GM12878 (cell line): ENCODE results near the gene SERTAD1. TPM values are rescaled to one million over a fixed set of nuclear protein-coding genes. Genes with fewer than 3 reads are reported as not detected.

Experiments
- ATAC-seq: fragments of 200-7000 bp; cut with Tn5 transposase; 3 replicates; pipeline ENCODE4 v1.9.1; 2020; ENCODE audit warnings: mild to moderate bottlenecking, moderate library complexity
- Bru-seq: library from RNA; stranded (reverse); fragments of 400-500 nt; gene quantifications from one replicate; lab custom pipeline; 2021; lab: Mats Ljungman, UMichigan
- BruChase-seq, 2 experiments: library from RNA; stranded (reverse); fragments of 400-500 nt; gene quantifications; one replicate each; lab custom pipeline; 2021; lab: Mats Ljungman, UMichigan
- BruUV-seq: library from RNA; stranded (reverse); fragments of 400-500 nt; replicated peaks from 2 replicates; lab custom pipeline; 2021; lab: Mats Ljungman, UMichigan
- CTCF ChIA-PET: fragments of 300-600 bp; sonication (Branson Sonifier 250); formaldehyde crosslinking; extraction: SDS; loops from one replicate; lab custom pipeline; 2021; ENCODE audit warnings: inconsistent platforms; lab: Yijun Ruan, JAX
- POLR2A ChIA-PET: fragments of 350-600 bp; formaldehyde crosslinking; extraction: SDS; loops from one replicate; lab custom pipeline; 2021; ENCODE audit warnings: inconsistent platforms; lab: Charles Lee
- RAD21 ChIA-PET: fragments of 300-600 bp; sonication (Branson Sonifier 250); formaldehyde crosslinking; loops from one replicate; lab custom pipeline; 2023; ENCODE audit warnings: antibody characterized with exemption; ENCODE audit not compliant: unreplicated experiment; lab: Charles Lee
- SMC1A ChIA-PET: fragments of 300-600 bp; sonication (Branson Sonifier 250); formaldehyde crosslinking; loops from one replicate; lab custom pipeline; 2023; ENCODE audit not compliant: unreplicated experiment, uncharacterized antibody; lab: Charles Lee
- DNase-seq: peaks from one replicate; pipeline ENCODE4 v3.0.0-alpha.2; 2011; ENCODE audit warnings: low read depth, low spot score
- FAIRE-seq: peaks from 3 replicates; lab custom pipeline; 2011; peaks lifted over from hg19 to GRCh38; lab: Jason Lieb, UNC
- H2AFZ ChIP-seq: 2 replicates; pipeline ENCODE4 v1.6.0; 2011; ENCODE audit warnings: low read depth, low read length, control low read depth; ENCODE audit not compliant: control insufficient read depth
- H3K27ac ChIP-seq: 2 replicates; pipeline ENCODE4 v1.5.1; 2011; ENCODE audit warnings: control low read depth; ENCODE audit not compliant: control insufficient read depth, insufficient read depth
- H3K27me3 ChIP-seq, 2 experiments: replicated peaks in 1 of 2; 2 replicates each; pipeline versions ENCODE4 v1.6.0 to v1.6.1; 2011; ENCODE audit warnings: low read length in 1 of 2; ENCODE audit not compliant: control insufficient read depth in 2 of 2, insufficient read depth in 2 of 2
- H3K36me3 ChIP-seq, 2 experiments: 2 replicates each; pipeline ENCODE4 v1.5.1; 2011; ENCODE audit warnings: low read length in 1 of 2; ENCODE audit not compliant: control insufficient read depth in 2 of 2, insufficient read depth in 2 of 2
- H3K4me1 ChIP-seq: 2 replicates; pipeline ENCODE4 v1.6.1; 2011; ENCODE audit warnings: mild to moderate bottlenecking, low read length, moderate library complexity, mixed read lengths; ENCODE audit not compliant: control insufficient read depth, insufficient read depth
- H3K4me2 ChIP-seq: 2 replicates; pipeline ENCODE4 v1.6.0; 2011; ENCODE audit warnings: control low read depth; ENCODE audit not compliant: control insufficient read depth, insufficient read depth
- H3K4me3 ChIP-seq: fragments of 200-600 bp; sonication (generic); 2 replicates; pipeline ENCODE4 v1.5.1; 2016
- H3K79me2 ChIP-seq: 2 replicates; pipeline ENCODE4 v1.6.0; 2011; ENCODE audit warnings: low read length; ENCODE audit not compliant: control insufficient read depth, insufficient read depth
- H3K9ac ChIP-seq: 2 replicates; pipeline ENCODE4 v1.8.0; 2011; ENCODE audit warnings: low read length, control low read depth, mixed read lengths; ENCODE audit not compliant: control insufficient read depth, insufficient read depth
- H3K9me3 ChIP-seq: replicated peaks from 3 replicates; pipeline ENCODE4 v1.5.1; 2011; ENCODE audit warnings: mild to moderate bottlenecking, low read length; ENCODE audit not compliant: control insufficient read depth, insufficient read depth
- H4K20me1 ChIP-seq: 2 replicates; pipeline ENCODE4 v1.6.0; 2011; ENCODE audit not compliant: control insufficient read depth, insufficient read depth
- ASH2L ChIP-seq: fragments of 300-600, 200-600 bp; sonication (generic); IDR thresholded peaks from 2 replicates; pipeline ENCODE4 v1.6.1; 2017; ENCODE audit warnings: low read depth, mild to moderate bottlenecking, borderline replicate concordance
- NRF1 ChIP-seq: conservative IDR thresholded peaks from 2 replicates; pipeline ENCODE4 v1.6.1; 2011; ENCODE audit warnings: mild to moderate bottlenecking, low read depth, low read length, improper control_type of control experiment
- PAX8 ChIP-seq: fragments of 450-650 bp; IDR thresholded peaks from 2 replicates; pipeline ENCODE4 v1.6.1; 2017; ENCODE audit warnings: mild to moderate bottlenecking, moderate library complexity
- SMARCA5 ChIP-seq: fragments of 450-650 bp; IDR thresholded peaks from 2 replicates; pipeline ENCODE4 v1.6.1; 2017; ENCODE audit warnings: mild to moderate bottlenecking
- WRNIP1 ChIP-seq: IDR thresholded peaks from 2 replicates; pipeline ENCODE4 v1.6.1; 2011; ENCODE audit warnings: low read depth, low read length, improper control_type of control experiment, borderline replicate concordance
- ZNF592 ChIP-seq: fragments of 450-650 bp; IDR thresholded peaks from 2 replicates; pipeline ENCODE4 v1.6.1; 2017; ENCODE audit warnings: mild to moderate bottlenecking, moderate library complexity
- WGBS: methylation state at CpG from one replicate; pipeline ENCODE4 v1.1.6; 2016; ENCODE audit warnings: low lambda C conversion rate; ENCODE audit not compliant: insufficient replicate concordance, insufficient coverage; ENCODE audit errors: missing lambda C conversion rate; 5-methylcytosine and 5-hydroxymethylcytosine counted together
- in situ Hi-C: fragments of 300-500 bp; cut with MboI; formaldehyde crosslinking; loops from 9 replicates; pipeline ENCODE4 v1.14.3; 2018; ENCODE audit warnings: mixed read lengths
- intact Hi-C: fragments of 100-400 bp; cut with micrococcal nuclease; formaldehyde crosslinking; loops from one replicate; pipeline ENCODE4 v1.14.2; 2022; ENCODE audit not compliant: unreplicated experiment
- long read RNA-seq, 2 experiments: library from polyadenylated mRNA; unstranded; transcript quantifications; one replicate each; pipeline ENCODE4 v2.0.0, GENCODE V29; 2019 to 2020
- polyA minus RNA-seq, 3 experiments: library from RNA; depleted of rRNA, polyadenylated mRNA; stranded (reverse); fragments of >200 nt; gene quantifications; 2 replicates each; pipeline ENCODE4 v1.2.3, GENCODE V29; 2011
- polyA plus RNA-seq, 11 experiments: library from polyadenylated mRNA; depleted of rRNA in 4 of 11; unstranded in 6 of 11; stranded (reverse) in 5 of 11; fragments of >200 nt; fragmentation: Nextera tagmentation in 4 of 11; fragmentation: Illumina TruSeq in 1 of 11; extraction: Ambion mirVana in 4 of 11; extraction: Trizol in 1 of 11; gene quantifications; 1 replicate in 1 of 11; 2 replicates in 10 of 11; pipeline versions ENCODE4 v1.2.1 to v1.2.3, GENCODE V29; 2011 to 2016; ENCODE audit warnings: inconsistent platforms in 2 of 11, missing spikeins in 2 of 11, low read depth in 1 of 11
- total RNA-seq, 4 experiments: library from RNA; depleted of rRNA in 3 of 4; stranded (reverse); fragments of >200 nt in 3 of 4; fragmentation: Illumina TruSeq in 1 of 4; extraction: Trizol in 1 of 4; gene quantifications; 2 replicates each; pipeline versions ENCODE4 v1.2.1 to v1.2.3, GENCODE V29; 2013 to 2021
- TF ChIP-seq, protein P1 (sequence below): fragments of 450-650 bp; IDR thresholded peaks from 2 replicates; pipeline ENCODE4 v1.6.1; 2018; ENCODE audit warnings: borderline replicate concordance, mild to moderate bottlenecking; ENCODE audit not compliant: partially characterized antibody

The SERTAD1 gene
- 3.5 and 3.7 TPM in 2 replicates for total RNA-seq (2013; cell fraction: nucleolus; rRNA removed)
- total RNA-seq (2014; rRNA removed): 12.2 and 12.9 TPM in 2 replicates
- 4.0 and 4.5 TPM in 2 replicates for total RNA-seq (2014; rRNA removed; fragmentation: Illumina TruSeq; extraction: Trizol)
- total RNA-seq (2021): 10.4 and 10.7 TPM in 2 replicates
- 4.4 TPM for polyA plus RNA-seq (2011; ENCODE audit: low read depth)
- polyA plus RNA-seq (2011; rRNA removed): 3.8 and 6.5 TPM in 2 replicates
- polyA plus RNA-seq (2011; cell fraction: cytosol; rRNA removed): 9.8 and 14.0 TPM in 2 replicates
- polyA plus RNA-seq (2011; cell fraction: nucleus; rRNA removed): 9.6 and 11.2 TPM in 2 replicates
- 8.4 and 12.0 TPM in 2 replicates for polyA plus RNA-seq (2012)
- 0.89 and 2.6 TPM in 2 replicates for polyA plus RNA-seq (2014; fragmentation: Illumina TruSeq; extraction: Trizol)
- 1 to 10 TPM in 1 of 2 experiments, under 1 TPM in 1; 0.23 to 1.6 TPM for polyA plus RNA-seq (2014; fragmentation: Nextera tagmentation; extraction: Ambion mirVana)
- polyA plus RNA-seq (2014; rRNA removed): 9.5 and 12.9 TPM in 2 replicates
- 10 to 100 TPM; 12.5 to 14.2 TPM for polyA plus RNA-seq (2016; fragmentation: Nextera tagmentation; extraction: Ambion mirVana)
- 1.9 and 4.7 TPM in 2 replicates for polyA minus RNA-seq (2011; rRNA and poly(A)+ RNA removed)
- 2.4 TPM in 2 replicates for polyA minus RNA-seq (2011; cell fraction: cytosol; rRNA and poly(A)+ RNA removed)
- 3.4 and 5.7 TPM in 2 replicates for polyA minus RNA-seq (2011; cell fraction: nucleus; rRNA and poly(A)+ RNA removed)
- Bru-seq, nascent RNA: percentile 83 among the genes with signal in this experiment
- percentile 58 among the genes with signal in this experiment for BruChase-seq, experiment 1, labeled RNA remaining after a 6-hour chase
- percentile 76 among the genes with signal in this experiment for BruChase-seq, experiment 2, labeled RNA remaining after a 2-hour chase
- long read RNA-seq, experiment 1, transcript SERTAD1-201 (2 exons, 2,114 nt): major isoform, 15 of 15 reads
- long read RNA-seq, experiment 1, partial matches to known transcripts: 0 of 15 reads
- long read RNA-seq, experiment 1, other reads (novel, unspliced or antisense): 0 of 15 reads
- long read RNA-seq, experiment 2, transcript SERTAD1-201 (2 exons, 2,114 nt): major isoform, 20 of 21 reads
- long read RNA-seq, experiment 2, partial matches to known transcripts: 0 of 21 reads
- long read RNA-seq, experiment 2, other reads (novel, unspliced or antisense): 1 of 21 reads

GRCh38 chr19:40425450-40426287 is at the start of gene SERTAD1:
Gene SERTAD1 (minus strand): TSS chr19:40425992. CDS start chr19:40423546, 2,446 bp downstream.
- no peaks in the 10 kb centered on the region for H4K20me1 ChIP-seq
- under 1% methylated on average over 50 of the region's 75 CpGs for WGBS
- H3K4me2 ChIP-seq: peak within 1 kb of the TSS; percentile 85
- H3K9ac ChIP-seq: peak within 1 kb of the TSS; percentile 74
- no peaks in the 10 kb centered on the region for H3K4me1 ChIP-seq
- POLR2A ChIA-PET: interaction anchor here (0.5 to 5.5 kb wide), 20 partner anchors 9 to 1562 kb away, joined by 3 to 55 read pairs (median 6); partner anchors contain the start of genes BLVRB, C19orf47, PLD3 and SERTAD3
- SMC1A ChIA-PET: interaction anchor here (0.7 to 2.2 kb wide), 8 partner anchors 9 to 96 kb away, joined by 3 to 22 read pairs (median 5); partner anchors contain the start of gene SERTAD3
- peaks cover 27% of the 10 kb centered on the region for H3K79me2 ChIP-seq
- H3K27me3 ChIP-seq: no peaks in the 10 kb centered on the region
- H3K36me3 ChIP-seq: peaks cover 0 to 6% of the 10 kb centered on the region in 2 experiments; a peak in 2 of 4 replicates
- in situ Hi-C loops (no loop called here), intact Hi-C loops (loop anchor here (1.0 kb wide), 1 partner anchor 19 kb away; the partner anchor contains the start of gene SERTAD3)
- CTCF ChIA-PET: interaction anchor here (0.6 to 7.1 kb wide), 16 partner anchors 8 to 1448 kb away, joined by 3 to 67 read pairs (median 4); partner anchors contain the start of genes BLVRB and SERTAD3
- peak within 1 kb of the TSS; percentile 84 for H3K27ac ChIP-seq
- peak within 1 kb of the TSS; percentile 93 for H2AFZ ChIP-seq
- TSS peak; percentile 85 for BruUV-seq
- no peaks in the 10 kb centered on the region for H3K9me3 ChIP-seq
- ATAC-seq: peak; percentile 90
- peak; percentile 99 for FAIRE-seq
- RAD21 ChIA-PET: interaction anchor here (0.5 to 2.3 kb wide), 16 partner anchors 9 to 178 kb away, joined by 3 to 25 read pairs (median 4); partner anchors contain the start of genes BLVRB, PLD3 and SERTAD3
- H3K4me3 ChIP-seq: peak within 1 kb of the TSS; percentile 97
- peak; percentile 96 for DNase-seq
- 0 out of 2 replicates have a peak, but pooled peaks have one; percentile 54 for TF ChIP-seq ASH2L
- TF ChIP-seq WRNIP1: no peak
- TF ChIP-seq PAX8: no peak
- peak; percentile 91 for TF ChIP-seq SMARCA5
- TF ChIP-seq, protein P1, sequence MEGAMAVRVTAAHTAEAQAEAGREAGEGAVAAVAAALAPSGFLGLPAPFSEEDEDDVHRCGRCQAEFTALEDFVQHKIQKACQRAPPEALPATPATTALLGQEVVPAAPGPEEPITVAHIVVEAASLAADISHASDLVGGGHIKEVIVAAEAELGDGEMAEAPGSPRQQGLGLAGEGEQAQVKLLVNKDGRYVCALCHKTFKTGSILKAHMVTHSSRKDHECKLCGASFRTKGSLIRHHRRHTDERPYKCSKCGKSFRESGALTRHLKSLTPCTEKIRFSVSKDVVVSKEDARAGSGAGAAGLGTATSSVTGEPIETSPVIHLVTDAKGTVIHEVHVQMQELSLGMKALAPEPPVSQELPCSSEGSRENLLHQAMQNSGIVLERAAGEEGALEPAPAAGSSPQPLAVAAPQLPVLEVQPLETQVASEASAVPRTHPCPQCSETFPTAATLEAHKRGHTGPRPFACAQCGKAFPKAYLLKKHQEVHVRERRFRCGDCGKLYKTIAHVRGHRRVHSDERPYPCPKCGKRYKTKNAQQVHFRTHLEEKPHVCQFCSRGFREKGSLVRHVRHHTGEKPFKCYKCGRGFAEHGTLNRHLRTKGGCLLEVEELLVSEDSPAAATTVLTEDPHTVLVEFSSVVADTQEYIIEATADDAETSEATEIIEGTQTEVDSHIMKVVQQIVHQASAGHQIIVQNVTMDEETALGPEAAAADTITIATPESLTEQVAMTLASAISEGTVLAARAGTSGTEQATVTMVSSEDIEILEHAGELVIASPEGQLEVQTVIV: peak; percentile 20
- TF ChIP-seq ZNF592: no peak
- TF ChIP-seq NRF1: peak; percentile 90
